A549 (cell line): ENCODE results near the gene RHCG. TPM values are rescaled to one million over a fixed set of nuclear protein-coding genes. Genes with fewer than 3 reads are reported as not detected.
A peak's percentile ranks its signal among the peaks of the same experiment; 100 is the strongest.

Source experiments
- ATAC-seq, 2 experiments: fragments of 200-7000 bp in 1 of 2; fragments of >200 bp in 1 of 2; cut with Nextera tagmentation in 1 of 2; cut with Tn5 transposase in 1 of 2; 3 replicates each; pipeline versions ENCODE4 v1.8.0 to v1.9.1; 2018 to 2020; ENCODE audit warnings: mild to moderate bottlenecking in 1 of 2, moderate library complexity in 1 of 2
- CTCF ChIA-PET: fragments of 300-600 bp; sonication (Branson Sonifier 250); formaldehyde crosslinking; extraction: SDS; loops from one replicate; lab custom pipeline; 2021; ENCODE audit warnings: antibody characterized with exemption, inconsistent platforms; lab: Yijun Ruan, JAX
- POLR2A ChIA-PET: fragments of 350-600 bp; formaldehyde crosslinking; extraction: SDS; loops from one replicate; lab custom pipeline; 2021; ENCODE audit warnings: antibody characterized with exemption, inconsistent platforms; lab: Yijun Ruan, JAX
- DNase-seq, 2 experiments: peaks; one replicate each; pipeline versions ENCODE4 v3.0.0 to v3.0.0-alpha.2; 2011 to 2016; ENCODE audit warnings: low read depth in 1 of 2, low spot score in 1 of 2
- FAIRE-seq: peaks from 2 replicates; lab custom pipeline; 2011; peaks lifted over from hg19 to GRCh38; lab: Jason Lieb, UNC
- H3K27ac ChIP-seq, 2 experiments: fragments of >200 bp; sonication (Bioruptor Twin); formaldehyde crosslinking; 3 replicates each; pipeline ENCODE4 v1.5.1; 2016 to 2017
- H3K4me1 ChIP-seq: fragments of >200 bp; sonication (Bioruptor Twin); formaldehyde crosslinking; 3 replicates; pipeline ENCODE4 v1.6.1; 2016
- H3K4me2 ChIP-seq: fragments of >200 bp; sonication (Bioruptor Twin); formaldehyde crosslinking; 3 replicates; pipeline ENCODE4 v1.6.1; 2016
- H3K4me3 ChIP-seq: fragments of >200 bp; sonication (Bioruptor Twin); formaldehyde crosslinking; 3 replicates; pipeline ENCODE4 v1.5.1; 2016
- H3K9me3 ChIP-seq: fragments of >200 bp; sonication (Bioruptor Twin); formaldehyde crosslinking; 3 replicates; pipeline ENCODE4 v1.6.1; 2016
- BHLHE40 ChIP-seq: IDR thresholded peaks from 2 replicates; pipeline ENCODE4 v1.6.1; 2012; ENCODE audit warnings: low read depth, low read length, inconsistent platforms
- CBX2 ChIP-seq: fragments of 200-600 bp; sonication (generic); IDR thresholded peaks from 2 replicates; pipeline ENCODE4 v1.6.1; 2016; ENCODE audit warnings: low read depth, mild to moderate bottlenecking, borderline replicate concordance
- CBX8 ChIP-seq: fragments of 200-600 bp; sonication (generic); IDR thresholded peaks from 2 replicates; pipeline ENCODE4 v1.6.1; 2016
- CHD2 ChIP-seq: fragments of 150-350 bp; IDR thresholded peaks from 2 replicates; pipeline ENCODE4 v1.6.1; 2014; ENCODE audit warnings: low read length; ENCODE audit not compliant: partially characterized antibody
- CHD4 ChIP-seq: fragments of 200-600 bp; sonication (generic); IDR thresholded peaks from 2 replicates; pipeline ENCODE4 v1.6.1; 2016; ENCODE audit warnings: antibody characterized with exemption, mild to moderate bottlenecking, borderline replicate concordance
- EHF ChIP-seq: fragments of 250-450 bp; sonication (Bioruptor Pico); IDR thresholded peaks from 2 replicates; pipeline ENCODE4 v1.5.0; 2020; ENCODE audit warnings: mild to moderate bottlenecking
- ESRRA ChIP-seq: fragments of 150-350 bp; IDR thresholded peaks from 2 replicates; pipeline ENCODE4 v1.6.1; 2014; ENCODE audit warnings: mild to moderate bottlenecking, low read length, borderline replicate concordance
- FOSL2 ChIP-seq, 2 experiments: fragments of 450-650 bp in 1 of 2; fragments of >200 bp in 1 of 2; sonication (Bioruptor Twin) in 1 of 2; formaldehyde crosslinking; IDR thresholded peaks; 2 replicates each; pipeline versions ENCODE4 v1.5.0 to v1.6.1; 2016 to 2020; ENCODE audit warnings: mild to moderate bottlenecking in 1 of 2, moderate library complexity in 1 of 2
- FOXS1 ChIP-seq: fragments of 250-450 bp; sonication (Bioruptor Pico); IDR thresholded peaks from 2 replicates; pipeline ENCODE4 v1.5.0; 2020; ENCODE audit warnings: mild to moderate bottlenecking, moderate library complexity
- HDAC2 ChIP-seq: fragments of 200-600 bp; sonication (generic); IDR thresholded peaks from 2 replicates; pipeline ENCODE4 v1.6.1; 2016
- HEYL ChIP-seq: fragments of 250-450 bp; sonication (Bioruptor Pico); IDR thresholded peaks from 2 replicates; pipeline ENCODE4 v1.8.0; 2021; ENCODE audit warnings: mild to moderate bottlenecking, moderate library complexity
- HOXB13 ChIP-seq: fragments of 250-450 bp; sonication (Bioruptor Pico); IDR thresholded peaks from 2 replicates; pipeline ENCODE4 v1.5.0; 2020; ENCODE audit warnings: low read depth, mild to moderate bottlenecking, moderate library complexity
- HOXB5 ChIP-seq: fragments of 250-450 bp; sonication (Bioruptor Pico); IDR thresholded peaks from 2 replicates; pipeline ENCODE4 v1.5.0; 2020; ENCODE audit warnings: mild to moderate bottlenecking, moderate library complexity
- JUN ChIP-seq, 2 experiments: fragments of >200 bp; sonication (Bioruptor Twin); formaldehyde crosslinking; IDR thresholded peaks; 2 replicates in 1 of 2; 3 replicates in 1 of 2; pipeline ENCODE4 v1.6.1; 2016 to 2017
- KDM1A ChIP-seq: fragments of 200-600 bp; sonication (generic); IDR thresholded peaks from 2 replicates; pipeline ENCODE4 v1.6.1; 2016; ENCODE audit warnings: low read depth, mild to moderate bottlenecking
- KDM5A ChIP-seq: fragments of 200-600 bp; sonication (generic); IDR thresholded peaks from 2 replicates; pipeline ENCODE4 v1.6.1; 2016; ENCODE audit warnings: antibody characterized with exemption, mild to moderate bottlenecking
- NPAS2 ChIP-seq: fragments of 250-450 bp; sonication (Bioruptor Pico); IDR thresholded peaks from 2 replicates; pipeline ENCODE4 v1.8.0; 2022; ENCODE audit warnings: mild to moderate bottlenecking, moderate library complexity, borderline replicate concordance
- PBX3 ChIP-seq: IDR thresholded peaks from 2 replicates; pipeline ENCODE4 v1.6.1; 2012
- PHF8 ChIP-seq: fragments of 200-600 bp; sonication (generic); IDR thresholded peaks from 2 replicates; pipeline ENCODE4 v1.6.1; 2016; ENCODE audit warnings: low read depth, mild to moderate bottlenecking, antibody characterized with exemption, moderate library complexity, borderline replicate concordance
- RAD21 ChIP-seq, 2 experiments: fragments of >200 bp in 1 of 2; sonication (Bioruptor Twin) in 1 of 2; formaldehyde crosslinking in 1 of 2; IDR thresholded peaks in 1 of 2; conservative IDR thresholded peaks in 1 of 2; 2 replicates in 1 of 2; 3 replicates in 1 of 2; pipeline ENCODE4 v1.6.1; 2012 to 2018; ENCODE audit warnings: inconsistent platforms in 1 of 2
- RCOR1 ChIP-seq: fragments of 150-350 bp; IDR thresholded peaks from 2 replicates; pipeline ENCODE4 v1.6.1; 2014; ENCODE audit warnings: antibody characterized with exemption, low read length, low read depth
- RFX5 ChIP-seq: fragments of 450-650 bp; IDR thresholded peaks from 2 replicates; pipeline ENCODE4 v1.7.1; 2014; ENCODE audit warnings: antibody characterized with exemption, mild to moderate bottlenecking, moderate library complexity
- RNF2 ChIP-seq: fragments of 200-600 bp; sonication (generic); IDR thresholded peaks from 2 replicates; pipeline ENCODE4 v1.6.1; 2016; ENCODE audit warnings: low read depth, mild to moderate bottlenecking, antibody characterized with exemption, moderate library complexity, borderline replicate concordance
- SMC3 ChIP-seq: fragments of >200 bp; sonication (Bioruptor Twin); formaldehyde crosslinking; IDR thresholded peaks from 3 replicates; pipeline ENCODE4 v1.6.1; 2018; ENCODE audit warnings: inconsistent platforms
- ZFP36 ChIP-seq: fragments of 450-650 bp; IDR thresholded peaks from 2 replicates; pipeline ENCODE4 v1.6.1; 2014; ENCODE audit warnings: borderline replicate concordance; ENCODE audit not compliant: partially characterized antibody
- ZNF302 ChIP-seq: fragments of 250-450 bp; sonication (Bioruptor Pico); IDR thresholded peaks from 2 replicates; pipeline ENCODE4 v1.9.0; 2021; ENCODE audit warnings: inconsistent platforms, mild to moderate bottlenecking, moderate library complexity
- WGBS: methylation state at CpG from one replicate; pipeline ENCODE4 v1.1.6; 2017; ENCODE audit errors: missing lambda C conversion rate; 5-methylcytosine and 5-hydroxymethylcytosine counted together
- polyA plus RNA-seq, 4 experiments: library from polyadenylated mRNA; depleted of rRNA in 3 of 4; stranded (reverse); fragments of >200 nt; fragmentation: RNase III in 1 of 4; extraction: RNeasy Plus Mini Kit Qiagen cat#74134 plus additional on column Dnase treatment in 1 of 4; gene quantifications; 2 replicates in 3 of 4; 3 replicates in 1 of 4; pipeline ENCODE4 v1.2.3, GENCODE V29; 2011 to 2017
- TF ChIP-seq, protein P1 (sequence below): fragments of 250-450 bp; sonication (Bioruptor Pico); IDR thresholded peaks from 2 replicates; pipeline ENCODE4 v1.5.0; 2020; ENCODE audit warnings: low read depth, mild to moderate bottlenecking, moderate library complexity

Gene RHCG
- polyA plus RNA-seq, 2 of the 4 experiments (the other 2 are of a cell fraction), result 3.6 to 11.0 TPM

- POLR2A ChIA-PET, result no interaction called here
- 73% methylated on average over 9 of the region's 9 CpGs for WGBS
- ATAC-seq (no peak), DNase-seq (no peak), FAIRE-seq (no peak)
- no peaks in the 10 kb centered on the region for H3K9me3 ChIP-seq
- CTCF ChIA-PET, result interaction anchor here (0.9 to 18.2 kb wide), 6 partner anchors 10 to 79 kb away, joined by 3 to 369 read pairs (median 28); no protein-coding TSS in a partner anchor
- peaks cover 10% of the 10 kb centered on the region; the same call in 1 of the 3 replicates for H3K4me1 ChIP-seq
- TF ChIP-seq EHF, result no peak
- TF ChIP-seq, protein P1, sequence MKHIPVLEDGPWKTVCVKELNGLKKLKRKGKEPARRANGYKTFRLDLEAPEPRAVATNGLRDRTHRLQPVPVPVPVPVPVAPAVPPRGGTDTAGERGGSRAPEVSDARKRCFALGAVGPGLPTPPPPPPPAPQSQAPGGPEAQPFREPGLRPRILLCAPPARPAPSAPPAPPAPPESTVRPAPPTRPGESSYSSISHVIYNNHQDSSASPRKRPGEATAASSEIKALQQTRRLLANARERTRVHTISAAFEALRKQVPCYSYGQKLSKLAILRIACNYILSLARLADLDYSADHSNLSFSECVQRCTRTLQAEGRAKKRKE, result no peak
- no peak for TF ChIP-seq RFX5
- TF ChIP-seq BHLHE40, result no peak
- no peak for TF ChIP-seq HEYL (CRISPR knock-in tag)
- TF ChIP-seq FOXS1 (CRISPR knock-in tag), result no peak
- no peak for TF ChIP-seq FOSL2 (IDR thresholded peaks at IDR 0.05)
- no peak for TF ChIP-seq FOSL2 (CRISPR knock-in tag; IDR thresholded peaks at IDR 0.05)
- no peak for TF ChIP-seq ZNF302 (CRISPR knock-in tag)
- no peak for TF ChIP-seq RCOR1
- TF ChIP-seq ZFP36, result no peak
- TF ChIP-seq RNF2, result no peak
- no peak for TF ChIP-seq JUN (IDR thresholded peaks at IDR 0.05)
- TF ChIP-seq HDAC2, result no peak
- TF ChIP-seq CHD4, result no peak
- TF ChIP-seq CHD2, result no peak
- TF ChIP-seq PHF8, result no peak
- TF ChIP-seq SMC3, result no peak
- TF ChIP-seq, all 56 proteins: peak for 0
- no peak overlapping the region for H3K27ac ChIP-seq
- no peak overlapping the region for H3K4me2 ChIP-seq
- no peak overlapping the region for H3K4me3 ChIP-seq
Observed at GRCh38 chr15:89439764-89440163, 56.6 kb downstream of the RHCG start.

GRCh38 chr15:89436560-89437311 is 59.6 kb downstream of the RHCG start:
- FAIRE-seq (no peak), ATAC-seq (peak; percentile 51 to 79)

More at GRCh38 chr15:89436560-89437311, 59.6 kb downstream of the RHCG start:
- Histone ChIP-seq H3K4me2 (no peak overlapping the region), H3K9me3 (no peaks in the 10 kb centered on the region), H3K27ac (peak overlapping the region in 1 of 2 experiments; percentile 17; a peak in 1 of 6 replicates), H3K4me1 (peaks cover 10% of the 10 kb centered on the region; the same call in 1 of the 3 replicates), H3K4me3 (no peak overlapping the region)
- ChIA-PET POLR2A (no interaction called here), CTCF (interaction anchor here (1.0 to 18.2 kb wide), 6 partner anchors 13 to 76 kb away, joined by 3 to 369 read pairs (median 4); no protein-coding TSS in a partner anchor)
- DNase-seq, result peak; percentile 36 to 47
- TF ChIP-seq CBX2 (no peak), NPAS2 (CRISPR knock-in tag) (no peak), CBX8 (no peak), FOXS1 (CRISPR knock-in tag) (no peak), FOSL2 (IDR thresholded peaks at IDR 0.05) (no peak), FOSL2 (CRISPR knock-in tag; IDR thresholded peaks at IDR 0.05) (0 out of 2 replicates have a peak, but pooled peaks have one; percentile 21), HOXB5 (CRISPR knock-in tag) (no peak), RAD21 (conservative IDR thresholded peaks at IDR 0.05 in 1 of 2, IDR thresholded peaks at IDR 0.05 in 1 of 2) (no peak), HOXB13 (CRISPR knock-in tag) (no peak), KDM5A (no peak), EHF (no peak), ESRRA (peak; percentile 37; the same call in 1 of the 2 replicates), RCOR1 (no peak), KDM1A (no peak), PBX3 (no peak)
- 20% methylated on average over 7 of the region's 7 CpGs for WGBS
